Keratinocyte (primary cell): ENCODE measurements around the gene RGS8.

Experiments
- EZH2 ChIP-seq: IDR thresholded peaks from one replicate; pipeline ENCODE4 v1.6.1; 2012; ENCODE audit warnings: inconsistent platforms, mild to moderate bottlenecking, low read length, moderate library complexity
- TF ChIP-seq, protein P1 (sequence below), 3 experiments: IDR thresholded peaks in 1 of 3; conservative IDR thresholded peaks in 1 of 3; optimal IDR thresholded peaks in 1 of 3; 2 replicates in 2 of 3; 3 replicates in 1 of 3; pipeline versions ENCODE3 to v1.5.1; 2011; ENCODE audit warnings: low read length in 3 of 3, mild to moderate bottlenecking in 3 of 3, moderate library complexity in 2 of 3, control low read depth in 1 of 3, inconsistent platforms in 1 of 3; ENCODE audit not compliant: insufficient read depth in 2 of 3; ENCODE audit errors: extremely low read depth in 1 of 3

DNA sequence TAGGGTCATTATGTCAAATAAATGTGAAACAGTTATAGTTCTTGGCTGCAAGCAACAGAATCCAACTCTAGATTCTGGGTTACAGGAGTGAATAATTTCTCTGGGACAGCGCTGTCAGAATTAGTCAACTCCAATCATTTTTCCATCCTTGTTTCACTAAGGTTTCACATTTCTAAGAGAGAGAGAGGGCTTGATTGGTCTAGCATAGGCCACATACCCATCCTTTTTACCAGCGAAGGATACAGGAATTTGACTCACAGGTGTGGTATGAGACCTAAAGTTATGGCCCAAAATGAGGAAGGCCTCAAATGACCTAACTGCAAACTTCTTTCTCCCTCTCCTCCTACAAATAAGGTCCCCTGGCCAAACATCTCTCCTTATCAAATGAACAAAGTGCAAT, 25.5 kb upstream of the RGS8 start:
- TF ChIP-seq, protein P1, sequence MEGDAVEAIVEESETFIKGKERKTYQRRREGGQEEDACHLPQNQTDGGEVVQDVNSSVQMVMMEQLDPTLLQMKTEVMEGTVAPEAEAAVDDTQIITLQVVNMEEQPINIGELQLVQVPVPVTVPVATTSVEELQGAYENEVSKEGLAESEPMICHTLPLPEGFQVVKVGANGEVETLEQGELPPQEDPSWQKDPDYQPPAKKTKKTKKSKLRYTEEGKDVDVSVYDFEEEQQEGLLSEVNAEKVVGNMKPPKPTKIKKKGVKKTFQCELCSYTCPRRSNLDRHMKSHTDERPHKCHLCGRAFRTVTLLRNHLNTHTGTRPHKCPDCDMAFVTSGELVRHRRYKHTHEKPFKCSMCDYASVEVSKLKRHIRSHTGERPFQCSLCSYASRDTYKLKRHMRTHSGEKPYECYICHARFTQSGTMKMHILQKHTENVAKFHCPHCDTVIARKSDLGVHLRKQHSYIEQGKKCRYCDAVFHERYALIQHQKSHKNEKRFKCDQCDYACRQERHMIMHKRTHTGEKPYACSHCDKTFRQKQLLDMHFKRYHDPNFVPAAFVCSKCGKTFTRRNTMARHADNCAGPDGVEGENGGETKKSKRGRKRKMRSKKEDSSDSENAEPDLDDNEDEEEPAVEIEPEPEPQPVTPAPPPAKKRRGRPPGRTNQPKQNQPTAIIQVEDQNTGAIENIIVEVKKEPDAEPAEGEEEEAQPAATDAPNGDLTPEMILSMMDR (optimal IDR thresholded peaks at IDR 0.05 in 1 of 3, IDR thresholded peaks at IDR 0.05 in 1 of 3, conservative IDR thresholded peaks at IDR 0.05 in 1 of 3; ENCODE audit: extremely low read depth in 1 of 3, insufficient read depth in 2 of 3, low read length in 3 of 3), result no peak
- TF ChIP-seq EZH2, result no peak
